ENCODE results near the gene PRSS50.
A peak's percentile ranks its signal among the peaks of the same experiment; 100 is the strongest.

PRSS50 gene

GRCh38 chr3:46669191-46669999 is 48.3 kb downstream of the PRSS50 start:
- no peak for DNase-seq (ENCODE audit: low spot score)

GRCh38 chr3:46668591-46668990 is 49.1 kb downstream of the PRSS50 start:
- DNase-seq (ENCODE audit: low spot score): no peak

DNA sequence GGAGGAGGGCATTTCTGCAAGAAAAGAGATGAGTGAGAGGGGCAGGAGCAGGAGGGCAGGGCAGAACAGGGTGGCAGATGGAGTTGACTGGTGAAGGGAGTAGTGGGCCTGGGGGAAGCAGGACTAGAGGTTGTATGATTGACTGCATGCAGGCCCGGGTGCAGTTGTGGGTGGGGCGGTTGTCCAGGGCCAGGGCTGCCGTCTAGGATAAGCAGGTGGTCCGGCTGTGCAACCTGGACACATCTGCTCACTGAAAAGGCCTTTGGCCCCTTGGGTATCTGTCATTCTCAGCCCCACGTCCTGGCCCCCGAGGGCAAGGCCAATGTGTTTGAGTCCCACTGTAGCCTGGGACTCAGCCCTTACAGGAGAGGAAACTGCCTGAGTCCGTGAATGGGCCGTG is 49.6 kb downstream of the PRSS50 start:
- no peak for DNase-seq (ENCODE audit: low spot score)

DNA sequence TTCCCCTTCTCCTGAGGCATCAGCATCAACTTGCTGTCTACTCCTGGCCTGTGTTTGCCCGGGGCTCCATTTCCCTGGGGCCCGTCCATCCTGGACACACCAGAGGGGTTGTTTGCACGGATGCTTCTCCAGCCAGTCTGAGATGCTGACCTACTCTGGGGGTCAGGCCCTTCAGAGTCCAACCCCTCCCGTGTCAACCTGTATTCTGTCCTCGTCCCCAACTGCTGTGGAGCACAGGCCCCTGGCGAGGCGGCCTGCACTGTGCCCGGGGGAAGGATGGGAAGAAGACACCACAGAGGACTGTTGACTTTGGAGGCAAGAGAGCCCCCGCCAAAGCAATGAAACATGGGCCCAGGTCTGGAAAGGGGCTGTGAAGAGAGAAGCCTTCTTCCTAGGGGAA is 50.0 kb downstream of the PRSS50 start:
- no peak for DNase-seq (ENCODE audit: low spot score)

DNA sequence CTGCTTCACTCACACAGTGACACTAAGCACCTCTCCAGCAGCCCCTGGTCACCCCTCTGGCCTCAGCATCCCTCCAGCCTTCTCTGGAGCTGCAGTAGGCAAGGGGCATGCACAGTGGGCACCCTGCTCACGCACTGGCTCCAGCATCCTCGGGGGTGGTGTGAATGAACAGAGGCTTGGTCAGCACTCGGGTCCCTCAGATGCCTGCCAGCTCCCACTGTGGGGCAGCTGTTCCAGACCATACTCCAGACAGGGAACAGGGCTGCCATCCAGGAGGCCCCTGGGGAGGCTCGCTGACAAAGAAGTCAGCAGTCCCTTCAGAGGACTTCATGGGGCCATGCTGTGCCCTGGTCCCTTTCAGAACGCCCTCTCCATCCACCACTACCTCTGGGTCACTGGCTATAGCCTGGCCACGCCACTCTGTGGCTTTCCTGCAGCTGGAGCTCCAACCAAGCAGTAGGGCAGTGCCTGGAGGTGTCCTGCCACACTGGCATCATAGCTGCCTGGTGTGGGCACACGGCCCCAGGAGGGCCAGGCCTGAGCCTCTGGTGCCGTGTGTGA is 50.5 kb downstream of the PRSS50 start:
- peak; percentile 10 for DNase-seq (ENCODE audit: low spot score)

DNA sequence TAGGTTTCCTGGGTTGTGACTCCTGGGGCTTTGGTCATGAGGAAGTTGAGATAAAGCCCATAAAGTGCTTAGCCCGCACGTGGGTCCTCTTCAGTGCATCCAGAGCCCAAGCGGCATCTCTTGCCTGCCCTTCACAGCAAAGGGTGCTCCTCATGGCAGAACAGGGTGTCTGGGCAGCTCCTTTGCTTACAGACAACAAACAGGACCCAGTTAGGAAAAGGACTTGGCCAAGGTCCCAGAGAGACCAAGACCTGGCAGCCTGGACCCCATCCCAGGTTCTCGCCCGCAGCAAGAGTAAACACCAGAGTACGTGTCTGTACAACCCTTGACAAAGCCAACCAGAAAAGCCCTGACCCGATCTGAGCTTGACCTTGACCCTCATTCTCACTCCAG is 51.2 kb downstream of the PRSS50 start:
- DNase-seq (ENCODE audit: low spot score): peak; percentile 10

DNA sequence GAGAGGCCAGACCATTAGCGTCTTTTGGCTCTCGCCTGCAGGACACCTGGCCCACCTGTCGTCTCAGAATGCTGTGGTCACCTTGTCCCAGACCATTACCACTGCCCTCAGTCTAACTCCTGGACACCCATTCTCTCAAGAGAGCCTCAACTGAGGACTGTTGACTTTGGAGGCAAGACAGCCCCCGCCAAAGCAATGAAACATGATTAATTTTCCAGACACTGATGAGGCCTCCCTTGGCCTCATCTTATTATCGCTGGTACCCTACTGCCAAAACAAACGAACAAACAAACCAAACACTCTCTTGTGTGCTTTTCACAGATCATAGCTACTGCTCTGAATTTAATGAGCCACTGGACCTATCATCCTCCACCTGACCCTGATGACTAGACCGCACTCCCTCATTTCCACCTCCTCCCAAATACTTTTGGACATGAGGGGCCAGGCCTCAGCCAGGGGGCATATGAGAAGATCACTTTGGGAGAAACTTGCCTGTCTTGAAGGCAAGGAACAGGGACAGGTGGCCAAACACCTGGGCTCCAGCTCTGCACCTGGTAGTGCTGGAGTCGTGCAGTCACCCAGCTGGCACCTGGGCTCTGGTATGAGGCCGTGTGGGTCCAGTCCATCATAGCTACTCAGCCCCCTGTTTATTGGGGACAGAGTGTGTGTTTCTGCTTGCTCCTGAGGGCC is 51.8 kb downstream of the PRSS50 start:
- no peak for DNase-seq (ENCODE audit: low spot score)

GRCh38 chr3:46664971-46665762 is 52.5 kb downstream of the PRSS50 start:
- DNase-seq (ENCODE audit: low spot score): no peak

- DNase-seq (ENCODE audit: low spot score): no peak
Observed at GRCh38 chr3:46664188-46664970, 53.3 kb downstream of the PRSS50 start.

GRCh38 chr3:46663591-46664135 is 54.0 kb downstream of the PRSS50 start:
- peak; percentile 34 for DNase-seq (ENCODE audit: low spot score)

GRCh38 chr3:46662771-46663551 is 54.7 kb downstream of the PRSS50 start:
- peak; percentile 12 for DNase-seq (ENCODE audit: low spot score)
